Skeletal muscle satellite cell (primary cell): ENCODE data around the gene STX17. TPM values are rescaled to one million over a fixed set of nuclear protein-coding genes. Genes with fewer than 3 reads are reported as not detected.
"Not testable (repeated sequence)": the region's sequence is repeated elsewhere in the genome, so short reads cannot be mapped to it uniquely, and the experiment has no call there.

Experiments
- H3K27me3 ChIP-seq: 2 replicates; pipeline ENCODE4 v1.7.0; 2013; ENCODE audit warnings: low read length; ENCODE audit not compliant: control insufficient read depth, insufficient read depth
- H3K36me3 ChIP-seq: 2 replicates; pipeline ENCODE4 v1.7.0; 2013; ENCODE audit warnings: mild to moderate bottlenecking, control low read depth, low read length; ENCODE audit not compliant: insufficient read depth
- H3K4me1 ChIP-seq: 2 replicates; pipeline ENCODE4 v1.7.0; 2013; ENCODE audit warnings: low read length; ENCODE audit not compliant: control insufficient read depth, insufficient read depth
- H3K4me2 ChIP-seq: 2 replicates; pipeline ENCODE4 v1.7.0; 2013; ENCODE audit warnings: mild to moderate bottlenecking, low read length
- H3K4me3 ChIP-seq: 2 replicates; pipeline ENCODE4 v1.7.0; 2013; ENCODE audit warnings: low read length
- H3K9ac ChIP-seq: 2 replicates; pipeline ENCODE4 v1.7.0; 2013; ENCODE audit warnings: mild to moderate bottlenecking, low read depth, low read length, moderate library complexity
- H3K9me3 ChIP-seq: replicated peaks from 2 replicates; pipeline ENCODE4 v1.7.0; 2013; ENCODE audit warnings: mild to moderate bottlenecking, control low read depth, low read length
- total RNA-seq: library from RNA; depleted of rRNA; stranded (reverse); fragments of >200 nt; gene quantifications from 2 replicates; pipeline ENCODE4 v1.2.3, GENCODE V29; 2012; rRNA removed

STX17 gene
- total RNA-seq, result 10.3 and 22.3 TPM in 2 replicates

DNA sequence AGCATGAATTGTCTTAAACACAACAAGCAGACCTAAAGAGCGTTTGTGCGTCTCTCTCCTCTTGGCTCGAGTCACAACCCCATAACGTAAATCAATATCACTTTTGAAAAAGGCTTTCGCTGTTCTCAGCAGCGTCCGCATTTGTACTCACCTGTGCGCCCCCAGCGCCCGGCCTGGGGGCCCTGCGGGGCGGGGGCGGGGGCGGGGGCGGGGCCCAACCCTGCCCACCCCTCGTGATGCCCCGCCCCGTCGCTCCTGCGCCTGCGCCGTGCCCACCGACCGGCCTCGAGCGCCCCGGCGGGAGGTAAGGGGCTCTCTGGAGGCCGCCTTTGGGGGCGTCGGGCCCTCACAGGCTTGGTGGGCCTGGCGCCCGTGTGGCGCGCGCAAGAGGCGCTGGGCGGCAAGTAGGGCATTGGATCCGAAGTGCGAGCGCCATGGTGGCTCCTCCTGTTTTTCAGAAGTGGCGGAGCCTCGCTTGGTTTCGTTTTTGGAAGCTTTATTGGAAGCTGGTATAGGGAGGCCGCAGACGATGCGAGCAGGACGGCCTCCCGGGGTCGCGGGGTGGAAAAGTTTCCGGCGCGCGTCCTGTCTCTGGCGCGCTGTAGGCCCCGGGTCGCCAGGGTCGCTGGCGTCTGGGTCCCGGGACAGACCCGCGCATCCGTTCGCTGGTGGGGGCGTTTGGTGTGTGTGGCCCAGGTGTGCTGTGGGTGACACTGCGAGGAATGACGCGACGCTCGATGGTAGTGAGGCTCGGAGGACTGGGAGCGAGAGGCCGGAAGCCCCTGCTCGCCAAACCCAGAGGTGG, at the start of gene STX17:
TSS of gene STX17 (plus strand) at position 252 of the 805 bp plus-strand sequence. CDS start 8,586 bp downstream, outside the sequence.
- H3K4me2 ChIP-seq, result peak within 1 kb of the TSS; percentile 84
- no peaks in the 10 kb centered on the region for H3K36me3 ChIP-seq
- H3K4me3 ChIP-seq, result peak within 1 kb of the TSS; percentile 100
- H3K27me3 ChIP-seq, result no peaks in the 10 kb centered on the region
- no peaks in the 10 kb centered on the region for H3K9me3 ChIP-seq
- H3K4me1 ChIP-seq, result peaks cover 6% of the 10 kb centered on the region
- peak within 1 kb of the TSS; percentile 98 for H3K9ac ChIP-seq

DNA sequence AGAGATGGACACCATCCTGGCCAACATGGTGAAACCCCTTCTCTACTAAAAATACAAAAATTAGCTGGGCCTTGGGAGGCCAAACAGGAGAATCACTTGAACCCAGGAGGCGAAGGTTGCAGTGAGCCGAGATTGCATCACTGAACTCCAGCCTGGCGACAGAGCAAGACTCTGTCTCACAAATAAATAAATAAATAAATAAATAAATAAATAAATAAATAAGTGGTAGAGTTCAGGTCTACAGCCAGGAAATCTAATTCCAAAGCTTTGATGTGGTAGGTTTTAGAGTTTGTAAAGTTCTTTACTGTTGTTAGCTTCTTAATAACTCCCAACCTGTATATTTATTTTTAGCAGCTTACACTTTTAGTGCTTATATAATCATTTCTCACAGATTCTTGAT, 48.9 kb upstream of the STX17 start:
- not testable (repeated sequence) for H3K36me3 ChIP-seq, H3K4me1 ChIP-seq, H3K27me3 ChIP-seq, H3K9me3 ChIP-seq, H3K9ac ChIP-seq, H3K4me3 ChIP-seq, H3K4me2 ChIP-seq

DNA sequence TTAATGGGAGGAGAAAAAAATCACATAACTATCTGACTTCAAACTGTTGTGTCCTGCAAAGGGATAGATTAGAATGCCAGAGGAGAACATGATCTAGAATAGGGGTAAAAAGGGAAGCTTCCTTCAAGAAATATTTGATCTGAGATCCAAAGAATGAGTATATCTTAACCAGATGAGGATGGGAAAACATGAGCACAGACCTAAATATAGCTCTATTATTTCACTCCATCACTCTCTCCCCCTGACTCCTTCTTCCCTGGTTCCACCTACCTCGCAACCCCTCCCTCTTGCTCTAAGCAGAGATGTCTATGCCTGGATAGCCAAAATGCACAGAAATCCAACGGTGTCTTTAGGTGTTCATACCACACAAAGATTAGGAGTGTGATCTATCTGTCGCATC, 48.4 kb upstream of the STX17 start:
- Histone ChIP-seq H3K27me3 (no peaks in the 10 kb centered on the region), H3K4me3 (no peak overlapping the region), H3K36me3 (no peaks in the 10 kb centered on the region), H3K9me3 (no peaks in the 10 kb centered on the region), H3K9ac (no peak overlapping the region), H3K4me2 (no peak overlapping the region), H3K4me1 (no peaks in the 10 kb centered on the region)

DNA sequence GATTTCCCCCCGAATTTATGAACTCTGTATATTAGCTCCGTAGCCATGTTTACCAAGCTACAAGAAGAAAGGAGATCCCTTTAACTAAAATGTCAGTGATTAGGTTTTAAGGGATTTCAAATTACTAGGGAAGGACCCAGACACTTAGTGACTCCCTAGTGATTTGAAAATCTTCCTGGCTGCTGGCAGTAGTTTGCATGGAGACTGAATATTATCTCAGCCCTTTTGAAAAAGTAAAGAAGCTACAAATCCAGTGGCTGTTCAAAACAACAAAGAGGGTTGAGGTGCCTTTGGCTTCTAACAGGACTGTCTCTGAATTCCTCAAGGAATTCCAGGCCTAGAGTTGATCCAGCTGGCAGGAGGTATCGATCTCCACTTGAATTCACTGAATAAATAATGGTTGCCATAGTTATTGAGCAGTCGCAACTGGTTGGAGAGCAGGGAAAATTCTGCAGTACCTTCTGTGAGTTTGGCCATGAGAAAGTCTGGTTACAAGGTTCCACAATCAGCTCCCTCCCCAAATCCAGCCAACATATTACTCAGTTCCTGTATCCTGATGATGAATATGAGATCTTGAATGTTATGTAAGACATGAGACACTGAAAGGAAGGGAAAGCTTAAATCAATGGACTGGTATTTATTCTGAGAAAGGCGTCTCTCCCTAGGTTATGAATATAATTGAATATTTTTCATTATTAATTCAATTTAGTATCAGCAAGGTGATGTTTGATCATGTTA, 47.0 kb upstream of the STX17 start:
- Histone ChIP-seq H3K4me1 (no peaks in the 10 kb centered on the region), H3K27me3 (no peaks in the 10 kb centered on the region), H3K4me2 (no peak overlapping the region), H3K9me3 (no peaks in the 10 kb centered on the region), H3K4me3 (no peak overlapping the region), H3K36me3 (no peaks in the 10 kb centered on the region), H3K9ac (no peak overlapping the region)

DNA sequence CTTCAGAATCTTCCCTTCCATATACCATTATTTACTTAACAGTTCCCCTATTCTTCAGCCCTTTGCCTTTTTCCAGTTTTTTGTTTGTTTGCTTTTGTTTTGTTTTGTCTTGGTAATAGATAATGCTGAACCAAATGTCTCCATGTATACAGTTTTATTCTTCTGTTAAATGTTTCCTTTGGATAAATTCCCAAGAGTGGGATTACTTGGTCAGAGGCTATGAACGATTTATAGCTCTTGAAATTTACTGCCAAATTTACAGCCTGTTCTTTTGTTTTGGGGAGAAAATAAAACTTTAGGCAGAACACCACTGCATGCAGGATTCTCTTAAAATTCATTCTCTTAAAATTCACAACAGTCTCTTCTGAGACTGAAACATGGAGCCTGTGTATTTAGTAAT, 46.2 kb upstream of the STX17 start:
- H3K36me3 ChIP-seq, result no peaks in the 10 kb centered on the region
- H3K4me3 ChIP-seq, result no peak overlapping the region
- no peak overlapping the region for H3K4me2 ChIP-seq
- no peak overlapping the region for H3K9ac ChIP-seq
- no peaks in the 10 kb centered on the region for H3K27me3 ChIP-seq
- no peaks in the 10 kb centered on the region for H3K4me1 ChIP-seq
- H3K9me3 ChIP-seq, result no peaks in the 10 kb centered on the region

DNA sequence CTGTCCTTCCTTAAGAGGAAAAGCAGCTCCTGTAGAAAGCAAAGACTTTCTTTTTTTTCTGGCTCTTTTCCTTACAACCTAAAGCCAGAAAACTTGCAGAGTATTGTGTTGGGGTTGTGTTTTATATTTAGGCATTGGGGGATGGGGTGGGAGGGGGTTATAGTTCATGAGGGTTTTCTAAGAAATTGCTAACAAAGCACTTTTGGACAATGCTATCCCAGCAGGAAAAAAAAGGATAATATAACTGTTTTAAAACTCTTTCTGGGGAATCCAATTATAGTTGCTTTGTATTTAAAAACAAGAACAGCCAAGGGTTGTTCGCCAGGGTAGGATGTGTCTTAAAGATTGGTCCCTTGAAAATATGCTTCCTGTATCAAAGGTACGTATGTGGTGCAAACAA, 42.5 kb upstream of the STX17 start:
- no peaks in the 10 kb centered on the region for H3K27me3 ChIP-seq
- no peak overlapping the region for H3K9ac ChIP-seq
- H3K4me3 ChIP-seq, result no peak overlapping the region
- no peak overlapping the region for H3K4me2 ChIP-seq
- H3K36me3 ChIP-seq, result no peaks in the 10 kb centered on the region
- H3K4me1 ChIP-seq, result peaks cover 3% of the 10 kb centered on the region
- no peaks in the 10 kb centered on the region for H3K9me3 ChIP-seq

DNA sequence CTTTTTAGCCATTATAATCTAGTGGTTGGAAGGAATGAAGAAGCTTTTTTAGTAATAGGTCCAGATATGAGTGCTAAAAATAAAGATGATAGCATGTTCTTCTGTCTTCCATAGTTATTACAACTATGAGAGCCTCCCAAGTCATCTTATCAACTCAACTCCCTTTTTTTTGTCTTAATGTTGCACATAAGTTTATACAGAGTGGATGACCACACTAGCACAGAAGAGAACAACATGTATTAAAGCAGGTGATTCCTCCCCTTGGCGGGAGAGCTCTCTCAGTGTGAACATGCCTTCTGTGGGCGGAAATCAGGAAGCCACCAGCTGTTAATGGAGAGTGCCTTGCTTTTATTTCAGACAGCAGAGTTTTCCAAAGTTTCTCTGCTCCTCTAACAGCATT, 40.1 kb upstream of the STX17 start:
- Histone ChIP-seq H3K4me2 (no peak overlapping the region), H3K9ac (no peak overlapping the region), H3K4me1 (peaks cover 6% of the 10 kb centered on the region), H3K36me3 (no peaks in the 10 kb centered on the region), H3K27me3 (no peaks in the 10 kb centered on the region), H3K9me3 (no peaks in the 10 kb centered on the region), H3K4me3 (no peak overlapping the region)

DNA sequence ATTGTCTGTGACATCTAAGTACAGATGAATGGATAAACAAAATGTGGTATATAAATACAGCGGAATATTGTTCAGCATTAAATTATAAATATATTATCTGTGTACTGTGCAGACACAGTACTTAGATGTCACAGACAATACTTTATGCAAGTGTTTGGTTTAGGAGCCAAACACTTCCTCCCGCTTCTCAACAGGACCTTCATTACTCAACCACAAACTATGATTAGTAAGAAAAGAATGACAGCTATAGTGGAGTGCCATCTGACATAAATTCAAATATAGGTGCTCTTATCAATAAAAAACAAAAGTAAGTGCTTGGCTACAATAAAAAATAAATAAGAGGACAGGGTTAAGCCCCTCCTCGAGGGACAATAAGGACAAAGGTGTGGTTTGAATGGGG, 38.9 kb upstream of the STX17 start:
- Histone ChIP-seq H3K4me1 (peaks cover 6% of the 10 kb centered on the region), H3K9ac (no peak overlapping the region), H3K9me3 (no peaks in the 10 kb centered on the region), H3K4me2 (no peak overlapping the region), H3K36me3 (no peaks in the 10 kb centered on the region), H3K27me3 (no peaks in the 10 kb centered on the region), H3K4me3 (no peak overlapping the region)

DNA sequence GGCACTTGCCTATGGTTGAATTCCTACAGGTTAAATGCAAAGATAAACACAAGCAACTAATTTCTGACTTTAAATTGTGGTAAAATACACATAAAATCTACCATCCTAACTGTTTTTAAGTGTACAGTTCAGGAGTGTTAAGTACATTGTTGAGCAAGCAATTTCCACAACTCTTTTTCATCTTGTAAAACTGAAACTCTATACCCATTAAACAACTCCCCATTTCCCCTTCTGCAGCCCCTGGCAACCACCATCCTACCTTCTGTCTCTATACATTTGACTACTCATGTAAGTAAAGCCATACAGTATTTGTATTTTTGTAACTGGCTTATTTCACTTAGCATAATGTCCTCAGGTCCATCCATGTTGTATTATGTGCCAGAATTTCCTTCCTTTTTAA, 38.5 kb upstream of the STX17 start:
- Histone ChIP-seq H3K27me3 (no peaks in the 10 kb centered on the region), H3K4me1 (peaks cover 6% of the 10 kb centered on the region), H3K36me3 (no peaks in the 10 kb centered on the region), H3K9me3 (no peaks in the 10 kb centered on the region), H3K9ac (no peak overlapping the region), H3K4me3 (no peak overlapping the region), H3K4me2 (no peak overlapping the region)

DNA sequence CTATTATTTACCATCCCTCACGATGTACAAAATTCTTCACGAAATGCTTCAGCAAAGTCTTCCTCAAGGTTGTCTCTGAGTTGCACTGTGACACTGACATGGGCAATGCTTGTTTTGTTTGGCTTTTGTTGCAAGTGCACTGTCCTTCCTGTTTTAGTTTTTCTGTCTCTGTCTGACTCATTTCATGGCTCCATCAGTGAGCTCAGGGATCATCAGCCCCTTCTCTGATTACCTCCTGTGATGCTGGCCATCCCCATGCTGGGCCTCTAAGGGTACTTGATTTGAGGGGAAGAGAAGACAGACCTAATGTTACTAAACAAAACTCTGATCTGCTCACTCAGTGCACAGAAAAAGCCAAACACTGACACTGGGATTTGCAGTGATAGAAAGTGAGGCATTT, 37.6 kb upstream of the STX17 start:
- Histone ChIP-seq H3K36me3 (no peaks in the 10 kb centered on the region), H3K4me2 (no peak overlapping the region), H3K27me3 (no peaks in the 10 kb centered on the region), H3K9ac (no peak overlapping the region), H3K4me3 (no peak overlapping the region), H3K9me3 (no peaks in the 10 kb centered on the region), H3K4me1 (peaks cover 6% of the 10 kb centered on the region)

DNA sequence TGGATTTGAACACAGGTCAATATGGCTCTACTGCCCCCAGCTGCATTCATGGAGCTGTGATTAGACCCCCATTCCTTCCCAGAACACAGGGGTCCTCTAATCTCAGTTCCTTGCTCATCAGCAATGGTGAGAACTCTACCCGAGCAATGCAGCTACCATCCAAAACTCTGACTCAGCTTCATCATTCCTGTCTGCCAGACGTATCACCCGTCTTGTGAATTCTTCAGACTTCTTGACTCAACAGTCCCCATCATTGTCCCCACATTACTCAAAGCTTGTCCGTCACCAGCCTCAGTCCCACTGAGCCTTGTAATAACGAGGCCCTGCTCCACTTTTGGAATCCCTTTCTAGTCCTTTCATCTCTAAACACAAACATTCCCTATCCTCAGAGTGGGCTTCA, 36.3 kb upstream of the STX17 start:
- Histone ChIP-seq H3K36me3 (no peaks in the 10 kb centered on the region), H3K9ac (no peak overlapping the region), H3K4me2 (no peak overlapping the region), H3K27me3 (no peaks in the 10 kb centered on the region), H3K9me3 (no peaks in the 10 kb centered on the region), H3K4me1 (peaks cover 6% of the 10 kb centered on the region), H3K4me3 (no peak overlapping the region)

DNA sequence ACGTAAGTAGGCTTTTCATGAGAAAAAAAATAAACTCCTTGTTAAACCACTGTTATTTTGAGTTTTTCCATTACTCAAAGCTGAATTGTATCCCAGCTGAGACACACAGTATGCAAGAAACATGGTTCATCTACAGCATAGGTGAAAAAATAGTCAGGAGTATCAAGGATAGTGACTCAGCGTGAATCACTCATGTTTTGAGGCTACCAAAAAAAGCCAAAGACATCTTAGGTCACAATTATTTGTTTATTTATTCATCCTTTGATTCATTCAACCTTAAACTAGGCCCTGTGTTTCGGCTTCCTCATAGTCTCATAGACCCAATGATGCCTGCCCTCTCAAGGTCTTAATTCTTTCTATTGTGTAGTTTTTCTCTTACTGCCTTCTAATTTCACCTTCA, 32.9 kb upstream of the STX17 start:
- no peaks in the 10 kb centered on the region for H3K27me3 ChIP-seq
- no peak overlapping the region for H3K4me3 ChIP-seq
- H3K9ac ChIP-seq, result no peak overlapping the region
- no peaks in the 10 kb centered on the region for H3K9me3 ChIP-seq
- no peaks in the 10 kb centered on the region for H3K36me3 ChIP-seq
- H3K4me1 ChIP-seq, result peaks cover 6% of the 10 kb centered on the region
- H3K4me2 ChIP-seq, result no peak overlapping the region
